Measurements from ENCODE around the gene PLXNA4.

- no peak for TF ChIP-seq CTCF (IDR thresholded peaks at IDR 0.05)
- TF ChIP-seq POLR2AphosphoS5 (IDR thresholded peaks at IDR 0.05; ENCODE audit: insufficient read depth in 1 of 2, low read depth in 1 of 2), result no peak
Observed at GRCh38 chr7:132218876-132219275, 357.4 kb downstream of the PLXNA4 start.

Measured in vagina (tissue), 2 donors.